K562 (cell line): ENCODE measurements around the gene HMGCLL1. TPM values are rescaled to one million over a fixed set of nuclear protein-coding genes. Genes with fewer than 3 reads are reported as not detected.

Experiments
- ATAC-seq: fragments of 200-7000 bp; cut with Tn5 transposase; 3 replicates; pipeline ENCODE4 v1.9.1; 2020; ENCODE audit warnings: moderate library complexity
- BruUV-seq: library from RNA; stranded (reverse); fragments of 400-500 nt; replicated peaks from 2 replicates; lab custom pipeline; 2021; lab: Mats Ljungman, UMichigan
- CTCF ChIA-PET: fragments of 300-600 bp; formaldehyde crosslinking; extraction: SDS; loops from one replicate; lab custom pipeline; 2021; ENCODE audit warnings: low intra/inter-chr PET ratio; lab: Yijun Ruan, JAX
- POLR2A ChIA-PET: fragments of 300-600, 350-650 bp; sonication (Branson Sonifier 250); formaldehyde crosslinking; extraction: SDS; loops from one replicate; lab custom pipeline; 2021; ENCODE audit warnings: antibody characterized with exemption, inconsistent platforms; lab: Yijun Ruan, JAX
- DNase-seq, 4 experiments: peaks; one replicate each; pipeline versions ENCODE4 v3.0.0 to v3.0.0-alpha.2; 2011 to 2018; ENCODE audit warnings: low spot score in 3 of 4, mixed read lengths in 3 of 4; ENCODE audit errors: extremely low read depth in 1 of 4
- FAIRE-seq: peaks from 2 replicates; lab custom pipeline; 2011; peaks lifted over from hg19 to GRCh38; lab: Jason Lieb, UNC
- H2AFZ ChIP-seq: 2 replicates; pipeline ENCODE4 v1.6.0; 2011; ENCODE audit warnings: low read depth, low read length, control low read depth, inconsistent platforms
- H3K27ac ChIP-seq: fragments of 200-600 bp; 3 replicates; pipeline ENCODE4 v1.8.0; 2011; ENCODE audit warnings: low read depth, mild to moderate bottlenecking, control low read depth, inconsistent platforms, low read length, moderate library complexity, mixed read lengths; ENCODE audit errors: extremely low read depth
- H3K27me3 ChIP-seq, 2 experiments: fragments of 300-600 bp in 1 of 2; 2 replicates in 1 of 2; 3 replicates in 1 of 2; pipeline versions ENCODE4 v1.6.0 to v1.8.0; 2011; ENCODE audit warnings: inconsistent platforms in 2 of 2, low read length in 2 of 2, mild to moderate bottlenecking in 1 of 2, mixed read lengths in 1 of 2, moderate library complexity in 1 of 2; ENCODE audit not compliant: control insufficient read depth in 2 of 2, insufficient read depth in 2 of 2
- H3K36me3 ChIP-seq: fragments of 300-600 bp; 3 replicates; pipeline ENCODE4 v1.8.0; 2011; ENCODE audit warnings: mild to moderate bottlenecking, low read length, inconsistent platforms; ENCODE audit not compliant: control insufficient read depth, insufficient read depth
- H3K4me1 ChIP-seq, 2 experiments: fragments of 200-600 bp in 1 of 2; replicated peaks in 1 of 2; 2 replicates in 1 of 2; 3 replicates in 1 of 2; pipeline versions ENCODE4 v1.5.1 to v1.8.0; 2011; ENCODE audit warnings: inconsistent platforms in 2 of 2, low read length in 2 of 2, mild to moderate bottlenecking in 1 of 2, mixed read lengths in 1 of 2, moderate library complexity in 1 of 2; ENCODE audit not compliant: control insufficient read depth in 2 of 2, insufficient read depth in 2 of 2
- H3K4me2 ChIP-seq: 2 replicates; pipeline ENCODE4 v1.6.1; 2011; ENCODE audit warnings: low read length, control low read depth, inconsistent platforms, mixed read lengths; ENCODE audit not compliant: insufficient read depth
- H3K4me3 ChIP-seq: fragments of 200-600 bp; sonication (generic), shearing (Covaris generic); 2 replicates; pipeline ENCODE4 v1.5.1; 2016; ENCODE audit warnings: control low read depth, inconsistent platforms
- H3K79me2 ChIP-seq: fragments of 200-600 bp; 3 replicates; pipeline ENCODE4 v1.8.0; 2011; ENCODE audit warnings: low read length, inconsistent platforms; ENCODE audit not compliant: control insufficient read depth, insufficient read depth
- H3K9ac ChIP-seq, 2 experiments: 2 replicates each; pipeline versions ENCODE4 v1.6.0 to v1.6.1; 2011; ENCODE audit warnings: low read depth in 2 of 2, low read length in 2 of 2, control low read depth in 1 of 2, inconsistent platforms in 1 of 2, mild to moderate bottlenecking in 1 of 2, mixed read lengths in 1 of 2; ENCODE audit not compliant: insufficient read depth in 1 of 2
- H3K9me1 ChIP-seq: one replicate; pipeline ENCODE4 v1.6.0; 2011; ENCODE audit warnings: inconsistent platforms, mild to moderate bottlenecking, low read length, moderate library complexity; ENCODE audit not compliant: control insufficient read depth, insufficient read depth
- H3K9me3 ChIP-seq: replicated peaks from 2 replicates; pipeline ENCODE4 v1.5.1; 2011; ENCODE audit warnings: low read depth, low read length, inconsistent platforms; ENCODE audit not compliant: control insufficient read depth, insufficient read depth
- H4K20me1 ChIP-seq: replicated peaks from 2 replicates; pipeline ENCODE4 v1.6.1; 2011; ENCODE audit warnings: low read length, inconsistent platforms, mixed read lengths; ENCODE audit not compliant: control insufficient read depth, insufficient read depth
- EWSR1 ChIP-seq: fragments of 450-650 bp; IDR thresholded peaks from 2 replicates; pipeline ENCODE4 v1.6.1; 2018; ENCODE audit warnings: borderline replicate concordance, mild to moderate bottlenecking, low read depth, moderate library complexity; ENCODE audit not compliant: partially characterized antibody
- NBN ChIP-seq: fragments of 450-650 bp; IDR thresholded peaks from 2 replicates; pipeline ENCODE4 v1.6.1; 2016; ENCODE audit warnings: low read depth, mild to moderate bottlenecking
- SP2 ChIP-seq: IDR thresholded peaks from 2 replicates; pipeline ENCODE4 v1.6.1; 2011; ENCODE audit warnings: mild to moderate bottlenecking, low read depth, low read length, moderate library complexity; ENCODE audit not compliant: poor library complexity, severe bottlenecking; ENCODE audit errors: extremely low read depth
- SRSF9 ChIP-seq: fragments of 200-400 bp; formaldehyde crosslinking; IDR thresholded peaks from 2 replicates; pipeline ENCODE4 v1.6.1; 2017; ENCODE audit warnings: low read depth, low read length, borderline replicate concordance
- ZNF518B ChIP-seq: fragments of 250-450 bp; sonication (Bioruptor Pico); IDR thresholded peaks from 2 replicates; pipeline ENCODE4 v1.5.0; 2021; ENCODE audit warnings: mild to moderate bottlenecking, moderate library complexity
- ZNF778 ChIP-seq: fragments of 450-650 bp; formaldehyde crosslinking; IDR thresholded peaks from 2 replicates; pipeline ENCODE4 v1.4.0; 2020; ENCODE audit warnings: mild to moderate bottlenecking, moderate library complexity
- WGBS: fragments of 100-300 bp; shearing (Covaris generic); methylation state at CpG from one replicate; pipeline ENCODE4 v1.1.6; 2016; ENCODE audit warnings: low coverage, mixed read lengths; ENCODE audit not compliant: insufficient coverage; ENCODE audit errors: missing lambda C conversion rate; 5-methylcytosine and 5-hydroxymethylcytosine counted together
- in situ Hi-C: fragments of 300-500 bp; cut with MboI; formaldehyde crosslinking; loops from 4 replicates; pipeline ENCODE4 v1.15.0; 2018; ENCODE audit warnings: inconsistent platforms, mixed read lengths
- intact Hi-C: fragments of 100-400 bp; cut with micrococcal nuclease; formaldehyde crosslinking; loops from 2 replicates; pipeline ENCODE4 v1.14.2; 2022
- polyA plus RNA-seq, 8 experiments: library from polyadenylated mRNA; depleted of rRNA in 4 of 8; stranded (reverse) in 5 of 8; unstranded in 3 of 8; fragments of >200 nt; fragmentation: Nextera tagmentation in 2 of 8; fragmentation: Illumina TruSeq in 1 of 8; extraction: Ambion mirVana in 2 of 8; extraction: Trizol in 1 of 8; gene quantifications; 2 replicates each; pipeline versions ENCODE4 v1.2.1 to v1.2.3, GENCODE V29; 2011 to 2014; ENCODE audit warnings: inconsistent platforms in 1 of 8, missing spikeins in 1 of 8
- total RNA-seq, 7 experiments: library from RNA; depleted of rRNA in 6 of 7; stranded (reverse); fragments of >200 nt in 6 of 7; fragmentation: Illumina TruSeq in 2 of 7; extraction: Trizol in 2 of 7; gene quantifications; 2 replicates each; pipeline versions ENCODE4 v1.2.1 to v1.2.3, GENCODE V29; 2011 to 2021; ENCODE audit warnings: low replicate concordance in 1 of 7
- TF ChIP-seq, protein P1 (sequence below), 2 experiments: IDR thresholded peaks in 1 of 2; conservative IDR thresholded peaks in 1 of 2; 2 replicates each; pipeline ENCODE4 v1.6.1; 2016; ENCODE audit warnings: low read depth in 2 of 2, mild to moderate bottlenecking in 1 of 2, missing compliant biosample characterization in 1 of 2, missing genetic modification characterization in 1 of 2, moderate library complexity in 1 of 2

The HMGCLL1 gene
- total and polyA plus RNA-seq, 9 of the 15 experiments (the other 6 are each of a cell fraction or from before 2014, with no cell fraction given), result not detected

DNA sequence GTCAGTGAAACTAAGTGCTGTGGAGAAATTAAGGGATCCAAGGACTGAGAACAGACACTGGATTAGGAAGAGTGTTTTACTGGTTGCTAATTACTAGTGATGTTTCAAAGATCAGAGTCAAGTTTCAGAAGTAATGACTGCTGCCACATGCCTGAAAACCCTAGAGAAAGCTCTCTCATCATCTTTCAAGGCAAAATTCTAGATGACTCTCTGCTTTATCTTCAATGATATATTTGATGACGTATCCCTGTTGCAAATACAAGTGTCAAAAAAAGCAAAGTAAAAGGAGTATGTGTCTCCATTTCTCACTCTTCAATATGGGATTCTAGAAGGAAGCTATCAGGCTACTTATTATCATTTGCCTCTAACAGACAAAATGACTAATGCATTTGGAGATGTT, 38.0 kb downstream of the HMGCLL1 start:
- H3K27ac ChIP-seq, result no peak overlapping the region
- TF ChIP-seq EWSR1 (no peak), SP2 (no peak), ZNF518B (CRISPR knock-in tag) (no peak), ZNF778 (CRISPR knock-in tag) (no peak), SRSF9 (no peak), NBN (no peak)
- TF ChIP-seq, protein P1, sequence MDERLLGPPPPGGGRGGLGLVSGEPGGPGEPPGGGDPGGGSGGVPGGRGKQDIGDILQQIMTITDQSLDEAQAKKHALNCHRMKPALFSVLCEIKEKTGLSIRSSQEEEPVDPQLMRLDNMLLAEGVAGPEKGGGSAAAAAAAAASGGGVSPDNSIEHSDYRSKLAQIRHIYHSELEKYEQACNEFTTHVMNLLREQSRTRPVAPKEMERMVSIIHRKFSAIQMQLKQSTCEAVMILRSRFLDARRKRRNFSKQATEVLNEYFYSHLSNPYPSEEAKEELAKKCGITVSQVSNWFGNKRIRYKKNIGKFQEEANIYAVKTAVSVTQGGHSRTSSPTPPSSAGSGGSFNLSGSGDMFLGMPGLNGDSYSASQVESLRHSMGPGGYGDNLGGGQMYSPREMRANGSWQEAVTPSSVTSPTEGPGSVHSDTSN (CRISPR knock-in tag; IDR thresholded peaks at IDR 0.05; ENCODE audit: low read depth), result no peak
- TF ChIP-seq, protein P1 (tag; conservative IDR thresholded peaks at IDR 0.05; ENCODE audit: low read depth), result no peak

More for the DNA sequence above, 38.0 kb downstream of the HMGCLL1 start:
- ChIA-PET POLR2A (no interaction called here), CTCF (no interaction called here)
- no peaks in the 10 kb centered on the region for H3K27me3 ChIP-seq
- H4K20me1 ChIP-seq, result no peaks in the 10 kb centered on the region
- H3K36me3 ChIP-seq, result no peaks in the 10 kb centered on the region
- intact Hi-C loops (no loop called here), in situ Hi-C loops (no loop called here)
- WGBS, result 0% methylated on average over 1 of the region's 1 CpG
- FAIRE-seq (no peak), ATAC-seq (no peak), DNase-seq (no peak)
- H3K79me2 ChIP-seq, result no peaks in the 10 kb centered on the region
- H2AFZ ChIP-seq, result no peak overlapping the region
- H3K4me1 ChIP-seq, result no peaks in the 10 kb centered on the region
- H3K4me2 ChIP-seq, result no peak overlapping the region
- no TSS peak for BruUV-seq
- no peak overlapping the region for H3K4me3 ChIP-seq
- no peak overlapping the region for H3K9ac ChIP-seq
- H3K9me3 ChIP-seq, result no peaks in the 10 kb centered on the region; the same call in 1 of the 2 replicates
- no peaks in the 10 kb centered on the region for H3K9me1 ChIP-seq
